GM12801 (cell line): Measurements from ENCODE around the gene NTM.

Source experiments
- CTCF ChIP-seq: IDR thresholded peaks from one replicate; pipeline ENCODE4 v1.5.1; 2011; ENCODE audit warnings: control low read depth; ENCODE audit not compliant: insufficient read length; ENCODE audit errors: extremely low read depth

The NTM gene

GRCh38 chr11:132131047-132131446 is 760.6 kb downstream of the NTM start:
- TF ChIP-seq CTCF: no peak

GRCh38 chr11:132131961-132132360 is 761.5 kb downstream of the NTM start:
- no peak for TF ChIP-seq CTCF

- no peak for TF ChIP-seq CTCF
Measured at GRCh38 chr11:132134322-132134721, 763.9 kb downstream of the NTM start.

GRCh38 chr11:132137289-132137980 is 767.0 kb downstream of the NTM start:
- no peak for TF ChIP-seq CTCF

- TF ChIP-seq CTCF: no peak
Measured at GRCh38 chr11:132137981-132138313, 767.5 kb downstream of the NTM start.

GRCh38 chr11:132139181-132139580 is 768.8 kb downstream of the NTM start:
- no peak for TF ChIP-seq CTCF

GRCh38 chr11:132140056-132140455 is 769.6 kb downstream of the NTM start:
- TF ChIP-seq CTCF: no peak
